Measurements from ENCODE around the gene PLXNA2.
A peak's percentile ranks its signal among the peaks of the same experiment; 100 is the strongest.

The PLXNA2 gene

DNA sequence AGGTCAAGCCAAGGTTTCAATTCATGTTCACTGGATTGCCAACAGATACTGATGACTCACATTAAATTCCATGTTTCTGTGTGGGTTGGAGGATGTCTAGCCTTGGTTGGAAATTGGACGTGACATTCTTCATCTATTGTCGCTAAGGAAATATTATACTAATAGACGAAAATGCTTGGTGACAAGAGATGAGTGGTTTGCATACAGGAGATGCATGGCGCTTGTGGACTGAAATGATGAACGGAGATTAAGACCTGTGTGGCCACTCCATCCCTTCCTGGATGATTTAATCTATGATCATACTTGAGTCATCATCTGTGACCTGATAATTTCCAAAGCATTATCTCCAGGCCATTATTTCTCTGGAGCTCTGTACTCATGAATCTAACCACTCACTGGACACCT lies 236.2 kb downstream of the PLXNA2 start:
- no peak for DNase-seq

DNA sequence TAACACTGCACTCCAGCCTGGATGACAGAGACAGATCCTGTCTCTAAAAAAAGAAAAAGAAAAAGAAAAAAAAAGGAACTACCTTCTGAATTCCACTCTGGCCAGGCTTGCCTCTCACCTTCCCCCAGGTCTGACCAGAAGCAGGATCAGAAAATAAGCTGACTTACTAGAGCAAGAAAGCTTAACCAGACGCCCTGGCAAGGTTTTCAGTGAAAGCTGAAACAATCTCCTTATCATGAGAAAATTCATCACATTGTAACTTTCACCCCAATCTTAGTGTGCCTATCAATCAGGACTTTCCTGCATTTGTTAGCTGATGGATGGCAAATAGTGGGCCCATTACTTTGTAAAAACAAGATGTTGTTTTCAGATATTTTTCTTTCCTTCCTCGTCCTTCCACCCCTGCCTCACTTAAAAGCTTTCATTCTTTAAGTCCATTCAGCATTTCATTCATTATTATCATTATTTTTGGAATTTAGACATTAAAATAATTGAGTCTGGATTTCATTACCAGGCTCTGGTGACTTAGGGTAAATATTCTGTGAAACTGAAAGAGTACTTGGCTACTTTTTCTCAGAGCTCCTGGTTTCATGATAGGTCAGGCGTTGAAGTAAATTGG lies 236.8 kb downstream of the PLXNA2 start:
- no peak for DNase-seq

GRCh38 chr1:208006258-208006920 lies 237.8 kb downstream of the PLXNA2 start:
- DNase-seq: no peak

- no peak for DNase-seq
These were observed 239.3 kb downstream of the PLXNA2 start for GRCh38 chr1:208004851-208005250.

GRCh38 chr1:208003241-208003640 lies 240.9 kb downstream of the PLXNA2 start:
- DNase-seq: no peak

DNA sequence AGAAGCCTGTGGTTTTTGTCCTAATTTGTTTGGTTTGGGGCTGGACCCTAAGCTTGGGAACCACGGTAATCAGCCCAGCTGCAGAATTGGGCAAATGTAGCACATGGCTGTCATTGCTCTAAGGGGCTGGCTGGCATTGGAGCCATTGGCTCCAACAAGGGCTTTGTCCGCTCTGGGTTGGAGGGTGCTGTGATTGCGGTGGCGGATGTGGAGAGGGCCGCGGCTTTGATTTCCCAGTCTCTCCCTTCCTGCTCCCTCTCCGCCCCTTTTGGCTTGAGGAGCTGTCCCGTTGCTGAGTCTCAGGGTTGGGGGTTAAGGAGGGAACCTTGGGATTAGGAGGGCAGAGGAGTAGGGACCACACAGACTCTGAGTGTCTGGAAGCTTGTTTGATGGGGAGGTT lies 241.5 kb downstream of the PLXNA2 start:
- DNase-seq: no peak

DNA sequence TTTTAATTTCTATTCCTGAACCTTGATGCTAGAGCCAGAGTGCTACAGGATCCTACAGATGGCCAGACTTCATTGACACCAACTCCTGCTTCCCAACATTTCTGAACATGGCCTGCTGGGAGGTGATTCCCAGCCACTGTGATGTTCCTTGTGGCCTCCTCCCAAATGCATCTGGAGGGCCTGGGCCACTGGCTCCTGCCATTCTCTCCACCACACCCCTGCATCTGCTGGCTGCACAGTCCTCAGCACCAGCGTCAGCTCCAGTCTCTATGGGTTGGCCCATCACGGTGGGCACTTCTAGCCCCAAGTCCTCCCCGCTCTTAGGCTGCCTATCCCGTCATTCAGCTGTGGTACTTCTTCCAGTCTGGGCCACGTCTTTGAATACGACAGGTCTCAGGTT lies 242.1 kb downstream of the PLXNA2 start:
- no peak for DNase-seq

DNA sequence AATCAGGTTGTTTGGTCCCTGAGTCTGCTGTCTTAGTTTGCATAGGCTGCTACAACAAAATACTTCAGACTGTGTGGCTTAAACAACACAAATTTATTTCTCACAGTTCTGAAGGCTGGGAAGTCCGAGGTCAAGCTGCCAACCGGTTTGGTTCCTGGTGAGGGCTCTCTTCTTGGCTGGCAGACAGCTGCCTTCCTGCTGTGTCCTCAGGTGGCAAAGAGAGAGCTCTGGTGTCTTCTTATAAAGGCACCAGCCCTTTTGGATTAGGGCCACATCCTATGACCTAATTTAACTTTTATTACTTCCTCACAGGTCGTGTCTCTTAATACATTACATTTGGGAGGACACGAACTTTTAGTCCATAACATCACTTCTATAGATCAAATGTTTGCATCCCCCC lies 243.7 kb downstream of the PLXNA2 start:
- DNase-seq: no peak

DNA sequence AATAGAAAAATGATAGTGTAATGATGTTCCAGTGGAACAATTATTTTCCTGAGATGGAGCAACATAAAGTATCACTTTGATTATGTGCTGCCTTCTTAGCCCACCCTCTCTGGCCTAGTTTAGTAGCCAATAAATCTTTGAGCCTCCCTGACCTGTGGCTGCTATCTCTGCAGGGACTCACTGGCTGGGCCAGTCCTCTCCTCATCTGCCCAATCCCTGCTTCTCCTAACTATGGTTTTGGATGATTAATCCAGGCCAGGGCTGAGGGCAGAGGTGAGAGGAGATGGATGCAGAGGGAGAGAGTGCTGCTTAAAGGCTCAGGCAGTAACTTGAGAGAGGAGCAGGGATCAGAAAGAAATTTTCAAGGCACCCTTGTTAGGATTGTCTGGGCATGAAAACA lies 244.2 kb downstream of the PLXNA2 start:
- no peak for DNase-seq

- DNase-seq: no peak
These were observed 244.8 kb downstream of the PLXNA2 start for GRCh38 chr1:207999274-207999915.

- no peak for DNase-seq
These were observed 245.5 kb downstream of the PLXNA2 start for GRCh38 chr1:207998691-207999090.

DNA sequence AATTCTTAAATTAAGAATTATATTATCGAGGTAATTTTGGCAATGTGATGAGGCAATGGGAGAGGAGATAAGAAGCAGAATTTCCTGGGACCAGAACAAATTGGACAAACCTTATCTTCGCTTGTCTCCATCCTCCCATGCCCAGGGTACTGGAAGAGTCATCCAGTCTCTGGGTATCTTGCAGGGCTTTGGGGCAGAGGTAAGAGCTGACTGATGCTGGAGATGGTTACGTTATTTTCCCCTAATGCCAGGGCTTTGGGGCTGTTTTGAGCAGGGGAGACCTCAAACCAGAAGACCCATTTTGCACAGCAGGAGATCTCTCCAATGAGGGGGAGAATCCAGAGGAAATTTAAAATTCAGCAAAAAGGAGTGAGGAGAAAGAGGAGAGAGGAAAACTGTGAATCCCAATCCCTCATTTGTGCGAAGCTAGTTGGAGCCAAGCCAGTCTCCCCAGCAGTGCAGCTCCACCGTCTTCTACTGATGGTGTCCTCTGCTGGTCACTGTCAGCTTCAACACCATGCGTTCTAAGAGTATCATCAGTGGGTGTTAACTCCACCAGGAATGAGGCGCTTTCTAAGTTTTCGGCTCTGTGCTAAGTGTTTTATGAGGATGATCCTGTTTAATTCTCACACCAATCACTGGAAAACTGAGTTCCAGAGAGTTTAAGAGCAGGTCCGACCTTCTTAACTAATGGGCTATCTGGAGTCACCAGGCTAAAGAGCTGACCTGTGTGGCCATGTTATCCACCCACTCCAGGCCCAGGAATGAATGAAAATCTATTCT lies 246.5 kb downstream of the PLXNA2 start:
- peak; percentile 37 for DNase-seq

GRCh38 chr1:207996636-207997035 lies 247.5 kb downstream of the PLXNA2 start:
- DNase-seq: no peak

- DNase-seq: no peak
These were observed 248.6 kb downstream of the PLXNA2 start for GRCh38 chr1:207995576-207995975.

GRCh38 chr1:207993477-207994445 lies 250.4 kb downstream of the PLXNA2 start:
- DNase-seq: no peak

DNA sequence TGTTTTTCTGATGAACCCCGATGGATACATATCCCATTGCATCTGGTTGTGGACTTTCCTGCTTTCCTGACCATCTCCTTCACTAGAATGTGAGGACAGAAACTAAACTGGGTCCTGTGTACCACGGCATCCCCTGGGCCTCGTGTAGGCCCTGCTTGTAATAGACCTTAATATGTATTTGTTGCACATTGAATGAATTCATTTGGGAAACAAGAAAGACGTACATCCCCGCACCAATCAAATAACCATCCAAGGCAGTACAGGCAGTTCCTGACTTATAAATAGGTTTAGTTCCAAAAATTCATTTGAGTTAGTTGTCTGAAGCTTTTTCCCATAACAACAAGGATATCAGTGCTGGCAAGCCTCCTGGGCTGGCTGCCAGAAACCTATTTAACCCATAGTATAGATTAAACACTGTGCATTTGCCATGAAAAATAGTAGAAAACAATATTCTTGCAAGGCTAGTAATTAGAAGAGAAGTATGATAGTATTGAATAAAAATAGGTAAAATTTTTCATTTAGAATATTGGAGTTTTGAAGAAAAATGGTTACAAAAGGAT lies 251.4 kb downstream of the PLXNA2 start:
- DNase-seq: no peak

- no peak for DNase-seq
These were observed 252.6 kb downstream of the PLXNA2 start for GRCh38 chr1:207991583-207992026.

GRCh38 chr1:207990876-207991582 lies 253.2 kb downstream of the PLXNA2 start:
- DNase-seq: peak; percentile 45

- no peak for DNase-seq
These were observed 253.7 kb downstream of the PLXNA2 start for GRCh38 chr1:207990455-207990854.

DNA sequence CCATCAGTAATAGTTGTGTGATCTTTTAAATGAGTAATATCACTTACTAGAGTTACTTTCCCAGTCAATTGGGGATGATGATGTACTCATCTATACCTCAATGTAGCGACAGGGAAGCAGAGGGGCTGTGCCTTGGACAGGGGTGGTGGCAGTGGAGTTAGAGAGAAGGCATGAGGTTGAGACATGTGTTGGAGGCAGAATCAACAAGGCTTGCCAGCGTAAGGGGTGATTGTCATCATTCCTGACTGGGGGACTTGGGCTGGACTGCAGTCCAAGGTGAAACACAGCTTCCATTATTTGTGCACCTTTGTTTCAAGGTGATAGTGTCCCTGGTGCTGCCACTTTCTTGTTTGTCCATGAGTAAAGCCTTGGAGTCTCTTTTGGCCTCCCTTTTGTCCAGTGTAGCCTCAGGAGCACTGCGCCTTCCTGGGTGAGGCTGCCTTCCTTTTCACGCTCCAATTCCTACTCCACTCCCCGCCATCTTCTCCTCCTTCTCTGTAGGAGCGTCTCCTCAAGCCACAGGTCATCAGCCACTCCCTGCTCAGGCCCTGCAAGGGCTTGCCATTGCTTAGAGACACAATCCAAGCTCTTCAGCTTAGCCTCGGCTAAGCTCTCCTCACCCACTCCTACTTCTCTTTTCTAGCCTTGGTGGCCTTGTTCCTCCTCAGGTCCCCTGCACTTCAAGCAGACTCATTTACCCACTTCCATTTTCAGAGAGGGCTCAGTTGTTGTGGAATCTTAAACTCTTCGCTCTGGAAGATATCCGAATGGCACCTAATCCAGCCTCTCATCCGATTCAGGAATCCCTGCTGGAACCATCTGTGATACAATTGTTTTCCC lies 255.6 kb downstream of the PLXNA2 start:
- DNase-seq: no peak
